Right kidney (tissue), 1 donor: ENCODE measurements around the gene C17orf50.
A peak's percentile ranks its signal among the peaks of the same experiment; 100 is the strongest.
"Not testable (repeated sequence)": the region's sequence is repeated elsewhere in the genome, so short reads cannot be mapped to it uniquely, and the experiment has no call there.

Source experiments
- DNase-seq: peaks from one replicate; pipeline ENCODE4 v3.0.0-alpha.2; 2016

Gene C17orf50

DNA sequence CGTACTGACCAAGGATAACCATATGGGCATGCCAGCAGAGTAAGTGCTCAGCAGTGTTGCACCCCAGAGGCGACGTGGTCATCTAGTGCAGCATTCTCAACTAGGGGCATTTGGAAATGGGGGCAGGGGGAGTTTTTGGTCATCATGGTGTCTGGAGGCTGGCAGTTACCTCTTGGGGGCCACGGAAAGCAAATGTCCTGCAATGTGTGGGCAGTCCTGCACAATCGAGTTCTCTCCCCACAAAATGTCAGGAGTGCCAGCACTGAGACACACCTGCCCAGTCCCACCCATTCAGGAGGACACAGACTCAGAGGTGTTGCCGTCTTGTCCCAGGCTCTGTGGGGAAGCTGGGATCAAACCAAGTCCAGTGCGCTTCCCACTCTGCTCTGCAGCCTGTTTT, 26.3 kb upstream of the C17orf50 start:
- no peak for DNase-seq

DNA sequence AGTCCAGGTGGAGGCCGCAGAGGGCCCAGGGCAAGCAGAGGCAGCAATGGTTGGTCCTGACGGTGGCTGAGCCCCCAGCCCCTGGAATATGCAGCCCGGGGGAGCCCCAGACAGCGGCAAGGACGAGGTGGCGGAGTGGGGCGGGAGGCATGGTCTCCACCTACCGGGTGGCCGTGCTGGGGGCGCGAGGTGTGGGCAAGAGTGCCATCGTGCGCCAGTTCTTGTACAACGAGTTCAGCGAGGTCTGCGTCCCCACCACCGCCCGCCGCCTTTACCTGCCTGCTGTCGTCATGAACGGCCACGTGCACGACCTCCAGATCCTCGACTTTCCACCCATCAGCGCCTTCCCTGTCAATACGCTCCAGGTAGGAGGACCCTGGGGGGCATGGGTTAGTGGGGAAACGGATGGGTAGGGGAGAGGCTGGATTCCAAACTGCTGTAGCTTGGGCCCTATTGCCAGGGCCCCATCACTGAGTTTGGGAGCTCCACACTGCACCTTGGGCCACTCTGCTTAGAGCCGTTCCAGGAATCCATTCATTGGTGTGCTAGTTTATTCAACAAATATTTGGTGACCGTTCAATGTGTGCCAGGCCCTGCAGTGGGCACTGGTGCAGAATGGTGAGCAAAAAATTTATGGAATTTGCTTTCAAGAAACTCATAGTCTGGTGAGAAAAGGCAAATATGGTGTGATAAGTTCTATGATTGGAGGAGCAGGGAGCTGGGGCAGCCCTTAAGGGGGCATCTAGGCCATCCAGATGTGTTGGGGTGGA, 25.5 kb upstream of the C17orf50 start:
- DNase-seq, result no peak

DNA sequence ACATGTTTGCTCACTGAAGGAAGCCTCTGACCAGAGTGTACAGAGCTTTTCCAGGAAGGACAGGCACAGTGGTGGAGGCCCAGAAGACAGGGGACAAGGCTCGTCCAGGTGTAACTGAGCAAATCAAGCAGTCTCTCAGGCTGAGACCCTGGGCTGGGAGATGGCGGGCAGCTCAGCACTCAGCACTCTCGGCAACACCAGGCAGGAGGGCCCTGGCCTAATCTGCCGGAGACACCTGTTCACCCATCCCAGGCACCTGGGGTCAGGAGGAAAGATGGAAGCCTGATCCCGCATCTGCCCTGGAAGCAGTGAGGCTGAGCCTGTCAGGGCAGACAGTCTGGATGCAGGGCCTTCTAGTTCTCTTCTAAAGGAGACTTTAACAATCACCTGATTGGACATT, 24.5 kb upstream of the C17orf50 start:
- no peak for DNase-seq

DNA sequence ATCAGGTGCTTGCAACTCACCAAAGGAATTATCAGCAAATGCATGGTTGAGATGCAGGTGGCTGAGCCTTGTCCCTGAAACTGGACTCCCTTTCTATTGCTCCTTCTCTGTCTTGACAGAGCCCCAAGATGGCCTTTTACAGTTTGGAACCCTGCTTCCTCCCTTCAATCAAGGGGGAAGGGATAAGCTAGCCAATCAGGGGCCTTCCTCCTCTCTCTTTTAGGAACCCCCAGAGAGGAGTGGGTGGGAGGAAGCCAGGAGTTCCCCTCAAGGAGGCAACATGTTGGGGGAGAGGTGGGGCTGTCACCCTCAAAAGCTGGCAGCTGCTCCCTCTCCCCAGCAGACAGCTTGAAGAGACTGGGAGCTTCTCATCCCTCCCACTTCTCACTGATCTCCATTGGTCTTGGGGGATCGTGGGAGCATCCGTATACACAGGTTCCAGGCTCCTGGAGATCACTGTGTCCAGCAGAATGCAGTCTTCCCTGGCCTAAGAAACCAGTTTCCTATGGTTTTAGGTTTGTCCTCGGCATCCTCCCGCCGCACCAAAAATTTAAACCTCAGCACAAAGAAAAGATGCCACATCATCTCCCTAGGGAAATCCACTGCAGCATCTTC, 22.1 kb upstream of the C17orf50 start:
- DNase-seq, result no peak

DNA sequence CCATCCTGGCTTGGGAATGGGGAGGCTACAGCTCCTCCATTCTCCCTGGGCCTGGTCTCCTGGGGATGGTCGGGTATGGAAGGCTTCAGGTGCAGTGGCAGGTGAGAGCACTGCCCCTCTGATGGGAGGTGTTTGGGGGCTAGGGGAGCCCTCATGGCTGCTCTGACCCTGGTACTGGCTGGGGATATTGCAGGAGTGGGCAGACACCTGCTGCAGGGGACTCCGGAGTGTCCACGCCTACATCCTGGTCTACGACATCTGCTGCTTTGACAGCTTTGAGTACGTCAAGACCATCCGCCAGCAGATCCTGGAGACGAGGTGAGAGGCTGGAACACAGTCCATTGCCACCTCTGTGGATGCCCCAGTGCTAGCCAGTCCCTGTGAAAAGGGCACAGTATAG, 20.5 kb upstream of the C17orf50 start:
- no peak for DNase-seq

DNA sequence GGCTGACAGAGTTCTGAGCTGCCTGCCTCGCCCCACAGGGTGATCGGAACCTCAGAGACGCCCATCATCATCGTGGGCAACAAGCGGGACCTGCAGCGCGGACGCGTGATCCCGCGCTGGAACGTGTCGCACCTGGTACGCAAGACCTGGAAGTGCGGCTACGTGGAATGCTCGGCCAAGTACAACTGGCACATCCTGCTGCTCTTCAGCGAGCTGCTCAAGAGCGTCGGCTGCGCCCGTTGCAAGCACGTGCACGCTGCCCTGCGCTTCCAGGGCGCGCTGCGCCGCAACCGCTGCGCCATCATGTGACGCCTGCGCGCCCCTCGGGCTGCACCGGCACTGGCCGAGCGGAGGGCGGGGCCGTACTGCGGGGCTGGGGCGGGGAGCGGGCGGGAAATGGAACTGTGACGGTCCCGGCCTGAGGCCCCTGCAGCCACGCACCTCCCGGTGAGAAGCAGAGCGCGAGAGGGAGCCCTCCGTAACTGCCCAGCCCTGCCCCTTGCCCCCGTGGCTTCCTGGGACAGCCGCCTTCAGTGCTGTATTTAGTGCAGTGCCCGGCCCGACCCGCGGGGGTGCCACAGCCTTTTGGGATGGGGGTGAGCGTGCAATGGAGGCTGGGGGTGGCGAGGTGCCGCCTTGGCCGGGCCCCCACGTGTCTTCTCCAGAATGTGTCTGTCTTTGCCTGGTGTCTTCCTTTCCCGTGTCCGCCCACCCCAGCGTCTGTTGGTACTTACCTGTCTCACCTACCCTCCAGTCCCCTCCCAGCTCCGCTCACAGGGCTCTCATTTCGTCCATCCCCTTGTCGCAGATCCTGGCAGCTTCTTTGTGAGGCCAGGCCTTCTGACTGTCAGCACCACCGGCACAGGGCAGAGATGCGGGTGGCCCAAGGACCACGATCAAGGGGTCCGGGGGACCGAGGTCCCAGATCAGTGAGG, 19.4 kb upstream of the C17orf50 start:
- DNase-seq, result no peak

DNA sequence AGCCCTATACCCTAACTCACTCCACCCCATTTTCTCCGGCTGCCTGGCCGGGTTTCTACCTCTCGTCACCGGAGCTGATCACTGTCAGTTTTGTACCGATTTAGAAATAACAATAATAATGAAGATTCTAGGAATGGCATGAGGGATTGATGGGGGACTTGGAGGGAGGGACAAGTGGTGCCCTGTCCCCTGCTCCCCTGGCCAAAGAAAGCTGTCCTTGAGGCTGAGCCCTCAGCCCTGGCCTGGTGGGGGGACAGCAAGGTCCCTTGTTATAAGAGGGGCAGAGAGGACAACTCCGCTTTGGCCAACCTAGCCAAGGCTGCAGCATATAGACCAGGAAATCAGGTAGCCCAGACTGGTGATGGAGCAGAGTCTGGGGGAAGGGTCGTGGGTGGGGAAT, 18.2 kb upstream of the C17orf50 start:
- no peak for DNase-seq

DNA sequence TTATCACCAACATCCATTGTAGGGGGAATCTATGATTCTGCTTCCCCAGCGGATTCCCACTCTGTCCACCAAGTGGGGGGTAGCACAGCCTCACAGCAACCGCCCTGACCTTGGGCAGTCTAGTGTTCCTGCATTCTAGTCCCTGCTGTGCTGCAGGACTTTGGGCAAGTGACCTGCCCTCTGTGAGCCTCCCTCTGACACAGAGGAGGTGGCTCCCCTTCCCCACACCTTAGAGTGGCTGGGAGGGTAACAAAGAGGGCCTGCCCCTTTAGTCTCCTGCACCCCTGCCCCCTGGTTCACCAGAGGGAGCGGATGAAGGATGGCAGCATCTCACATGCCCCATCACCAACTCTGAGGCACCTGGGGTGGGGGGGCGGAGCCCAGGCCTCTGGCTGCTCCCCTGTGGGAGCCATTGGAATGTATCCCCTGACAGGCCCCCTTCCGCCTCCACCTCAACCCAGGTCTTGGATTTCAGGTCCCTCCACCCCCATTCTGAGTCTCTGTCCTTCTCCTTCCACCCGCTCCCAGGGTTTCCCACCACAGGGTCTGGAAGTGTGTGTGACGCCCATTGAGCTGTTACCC, 17.7 kb upstream of the C17orf50 start:
- no peak for DNase-seq

DNA sequence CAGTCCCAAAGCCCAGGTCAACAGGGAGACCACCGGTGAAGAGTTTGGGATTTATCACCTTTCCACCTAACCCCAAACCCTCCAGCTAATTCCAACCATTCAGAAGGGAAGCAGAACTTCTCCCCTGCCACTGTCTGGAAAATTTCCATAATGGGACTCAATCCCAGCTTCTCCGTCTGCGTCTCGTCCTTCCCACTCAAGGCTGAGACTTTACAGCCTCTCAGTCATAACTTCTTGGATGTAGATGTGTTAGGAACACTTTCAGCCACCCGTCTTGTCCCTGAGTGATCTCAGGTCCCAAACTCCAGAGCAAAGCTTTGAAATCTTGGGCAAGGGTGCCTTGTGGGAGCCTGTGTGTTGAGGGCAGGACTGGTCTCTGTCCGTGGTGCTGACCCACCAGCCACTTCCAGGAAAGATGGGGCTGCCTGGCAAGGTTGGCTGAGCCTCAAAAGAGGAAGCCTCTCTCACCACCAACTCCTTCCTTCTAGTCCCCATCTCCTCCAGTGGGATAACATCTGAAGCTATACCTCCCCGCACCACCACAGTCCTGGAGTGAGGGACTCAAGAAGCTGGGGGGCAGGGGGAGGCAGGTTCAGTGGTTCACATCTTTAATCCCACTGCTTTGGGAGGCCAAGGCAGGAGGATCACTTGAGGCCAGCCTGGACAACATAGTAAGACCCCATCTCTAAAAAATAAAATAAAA, 16.9 kb upstream of the C17orf50 start:
- DNase-seq, result no peak

DNA sequence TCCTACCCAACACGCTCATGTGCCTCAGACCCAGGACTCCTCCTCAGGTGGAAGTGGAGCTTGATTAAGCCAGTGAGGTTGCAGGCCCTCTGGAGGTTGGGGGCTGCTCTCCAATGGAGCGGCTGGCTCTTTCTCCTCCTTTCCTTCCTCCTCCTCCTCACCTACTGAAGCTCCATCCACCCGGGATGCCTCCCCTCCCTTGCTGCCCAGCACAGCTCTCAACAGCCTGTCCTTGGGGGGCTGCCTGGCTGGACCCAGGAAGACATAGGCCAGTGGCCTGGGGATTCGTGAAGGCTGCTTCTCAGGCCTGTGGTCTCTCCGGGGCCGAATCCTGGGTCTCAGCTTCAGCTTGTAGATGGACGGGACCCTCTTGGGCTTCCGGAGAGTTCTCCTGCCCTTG, 15.9 kb upstream of the C17orf50 start:
- DNase-seq, result no peak

DNA sequence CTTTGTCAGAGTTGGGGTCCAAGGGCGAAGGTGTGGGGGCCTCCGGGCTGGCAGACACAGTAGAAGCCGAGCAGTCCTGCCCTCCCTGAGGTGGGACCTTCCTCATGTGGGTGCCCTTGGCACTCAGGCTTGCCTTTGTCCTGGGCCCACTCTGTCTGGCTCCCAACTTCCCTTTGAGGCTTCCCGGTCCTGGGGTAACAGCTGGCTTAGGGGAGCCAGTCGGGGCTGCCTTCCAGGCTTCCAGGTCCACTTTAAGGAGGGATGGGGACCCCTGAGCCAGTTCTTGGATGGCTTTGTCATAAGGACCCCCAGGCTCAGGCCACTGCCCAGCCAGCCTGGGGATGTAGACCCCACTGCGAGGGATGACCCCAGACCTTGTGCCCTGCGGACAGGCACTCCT, 15.4 kb upstream of the C17orf50 start:
- no peak for DNase-seq

DNA sequence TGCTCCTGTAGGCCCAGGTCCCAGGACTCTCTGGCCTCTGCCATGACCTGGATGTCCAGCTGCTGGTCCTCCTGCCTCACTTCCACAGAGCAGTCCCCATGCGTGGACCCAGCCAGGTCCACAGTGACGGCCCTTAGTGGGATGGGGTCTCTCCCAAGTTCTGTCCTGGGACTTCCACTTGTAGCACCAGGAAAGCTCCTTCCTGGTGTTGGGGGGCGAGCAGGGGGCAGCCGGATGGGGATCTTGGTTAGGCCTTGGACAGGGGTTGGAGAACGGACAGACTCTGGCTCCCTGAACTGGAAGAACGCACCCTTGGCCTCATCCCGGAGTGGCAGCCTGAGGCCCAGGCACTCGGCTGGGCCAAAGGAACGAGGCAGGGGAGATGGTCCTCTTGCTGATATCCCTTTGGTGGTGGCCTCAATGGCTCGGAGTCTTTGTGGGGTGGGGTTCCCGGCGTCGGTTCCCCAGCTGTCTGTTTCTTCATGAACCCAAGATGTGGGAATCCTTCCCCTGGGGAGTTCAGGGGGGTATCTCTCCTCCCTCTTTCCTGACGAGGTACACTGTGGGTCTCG, 14.9 kb upstream of the C17orf50 start:
- no peak for DNase-seq

DNA sequence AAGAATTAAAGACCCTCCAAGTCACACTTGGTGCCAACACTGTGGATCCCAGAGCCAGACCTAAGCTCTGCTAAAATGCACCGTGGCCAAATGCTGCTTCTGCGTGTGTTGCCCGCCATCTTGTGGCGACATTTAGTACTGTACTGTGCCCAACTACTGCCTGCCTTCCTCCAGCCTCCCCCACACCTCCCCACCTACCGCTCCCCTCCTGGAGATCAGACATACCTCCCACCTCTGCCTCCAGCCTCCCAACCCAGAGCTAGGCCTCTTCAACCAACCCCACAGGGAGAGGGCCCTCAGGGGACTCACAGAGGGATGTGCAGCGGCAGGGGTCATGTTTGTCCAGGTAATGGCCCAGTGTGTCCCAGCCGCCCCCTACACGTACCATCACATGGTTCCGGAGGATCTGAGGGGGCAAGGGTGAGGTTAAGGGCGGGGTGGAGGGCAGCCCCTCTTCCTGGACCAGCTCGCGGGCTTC, 13.1 kb upstream of the C17orf50 start:
- DNase-seq, result peak; percentile 56

DNA sequence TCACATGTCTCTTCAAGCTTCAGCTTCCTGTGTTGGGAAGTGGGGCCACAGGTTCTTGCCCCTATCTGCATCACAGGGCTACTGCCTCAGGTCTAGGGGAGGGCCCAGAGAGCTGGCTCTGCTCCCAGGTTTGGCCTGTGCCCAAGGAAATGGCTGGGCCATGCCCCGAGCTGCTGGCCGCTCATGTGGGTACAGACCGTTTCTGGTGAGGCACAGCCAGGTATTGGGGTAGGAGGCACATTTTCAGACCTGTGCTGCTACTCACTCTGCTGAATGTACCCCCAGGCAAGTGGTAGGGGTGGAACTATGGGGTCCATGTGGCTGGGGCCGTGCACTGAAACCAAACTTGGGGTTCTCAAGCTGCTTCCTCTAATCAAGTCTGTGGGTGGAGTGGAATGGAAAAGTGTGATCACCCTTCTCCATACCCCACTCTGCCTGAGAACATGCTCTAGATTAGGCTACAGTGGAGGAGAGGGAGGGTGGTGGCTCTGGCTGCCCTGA, 12.3 kb upstream of the C17orf50 start:
- no peak for DNase-seq

DNA sequence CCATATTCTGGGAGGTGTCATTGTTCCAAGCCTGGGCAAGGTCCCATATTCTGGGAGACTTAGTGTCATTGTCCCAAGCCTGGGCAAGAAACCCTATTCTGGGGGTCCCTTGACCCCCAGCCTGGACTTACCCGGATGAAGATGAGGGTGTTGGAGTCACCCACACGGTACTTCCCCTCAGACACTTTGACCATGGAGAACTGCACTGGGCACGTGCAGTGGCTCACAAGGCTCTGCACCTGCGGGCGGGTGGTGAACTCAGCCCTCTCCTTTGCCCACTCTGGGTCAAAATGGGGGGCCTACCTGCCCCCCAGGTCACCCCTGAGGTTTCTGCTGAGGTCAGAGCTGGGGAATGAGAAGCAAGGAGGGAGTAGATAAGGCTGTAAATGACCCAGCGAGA, 11.7 kb upstream of the C17orf50 start:
- no peak for DNase-seq

DNA sequence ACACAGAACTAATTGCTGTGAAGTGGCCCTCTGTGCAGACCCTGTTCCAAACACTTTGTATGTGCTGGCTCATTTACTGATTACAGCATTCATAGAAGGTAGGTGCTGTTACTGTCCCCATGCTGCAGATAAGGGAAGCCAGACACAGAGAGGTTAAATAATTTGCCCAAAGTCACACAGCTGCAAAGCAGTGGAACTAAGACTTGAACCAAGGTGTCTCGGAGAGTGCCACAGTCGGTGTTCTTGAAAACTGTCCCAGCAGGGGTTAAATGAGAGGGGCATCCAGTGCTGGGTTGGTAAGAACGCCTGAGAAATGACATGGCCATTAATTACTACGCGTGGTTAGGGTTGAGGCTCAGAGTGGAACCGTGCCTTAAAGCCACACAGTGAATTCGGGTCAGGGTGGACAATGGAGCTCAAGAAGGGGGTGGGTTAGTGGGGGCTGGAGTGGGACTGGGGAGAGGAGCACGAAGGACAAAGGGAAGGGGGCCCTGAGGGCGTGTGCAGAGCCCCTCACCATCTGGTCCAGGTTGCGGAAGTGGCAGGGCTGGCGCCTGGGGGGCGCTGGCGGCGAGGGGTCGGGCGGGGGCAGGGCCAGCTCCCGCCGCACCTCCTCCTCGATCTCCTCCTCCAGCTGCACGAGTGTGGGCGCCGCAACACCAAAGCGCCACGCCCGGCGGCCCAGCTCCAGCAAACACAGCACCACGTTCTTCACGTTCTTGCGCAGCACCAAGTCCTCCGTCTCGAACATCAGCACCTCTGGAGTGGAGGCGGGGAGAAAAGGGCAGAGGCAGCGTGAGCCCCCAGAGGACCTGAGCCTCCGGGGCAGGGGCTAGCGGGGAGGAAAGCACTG, 10.9 kb upstream of the C17orf50 start:
- DNase-seq, result no peak

DNA sequence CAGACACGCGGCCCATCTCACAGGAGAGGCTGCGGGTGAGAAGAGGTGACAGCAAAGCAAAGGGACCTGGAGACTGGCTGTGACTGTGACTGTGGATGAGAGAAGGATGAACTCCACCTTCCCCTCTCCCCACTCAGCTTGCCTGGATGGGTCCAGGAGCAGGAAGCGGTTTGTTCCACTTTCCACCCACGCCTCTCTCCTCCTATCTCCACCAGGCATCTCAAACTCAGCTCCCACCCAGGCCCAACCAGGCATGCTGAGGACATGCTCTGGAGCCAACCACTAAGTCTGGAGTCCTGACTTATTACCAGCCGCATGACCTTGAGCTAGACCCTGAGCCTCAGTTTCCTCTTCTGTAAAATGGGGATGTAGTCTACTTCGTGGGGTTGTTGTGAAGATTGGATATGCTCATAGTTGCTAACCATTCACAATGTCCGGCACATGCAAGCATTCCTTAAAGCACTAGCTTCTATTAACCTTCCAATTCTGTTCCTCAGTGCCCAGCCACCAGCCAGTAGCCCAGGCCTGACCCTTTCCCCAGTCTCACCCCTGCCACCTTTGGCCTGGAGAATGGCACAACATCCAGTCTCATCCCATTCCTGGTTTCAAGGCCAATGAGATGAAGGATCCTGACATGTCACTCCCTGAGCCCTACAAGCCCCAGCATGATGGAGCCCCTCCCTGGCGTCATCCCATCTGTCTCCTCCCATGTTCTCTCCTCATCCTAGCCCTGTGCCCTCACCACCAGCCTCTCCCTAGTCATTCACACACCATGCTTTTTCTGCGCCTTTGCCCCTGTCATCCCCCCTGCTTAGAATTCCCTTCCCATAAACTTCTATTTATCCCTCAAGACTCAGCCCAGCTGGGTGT, 9.9 kb upstream of the C17orf50 start:
- DNase-seq, result no peak

DNA sequence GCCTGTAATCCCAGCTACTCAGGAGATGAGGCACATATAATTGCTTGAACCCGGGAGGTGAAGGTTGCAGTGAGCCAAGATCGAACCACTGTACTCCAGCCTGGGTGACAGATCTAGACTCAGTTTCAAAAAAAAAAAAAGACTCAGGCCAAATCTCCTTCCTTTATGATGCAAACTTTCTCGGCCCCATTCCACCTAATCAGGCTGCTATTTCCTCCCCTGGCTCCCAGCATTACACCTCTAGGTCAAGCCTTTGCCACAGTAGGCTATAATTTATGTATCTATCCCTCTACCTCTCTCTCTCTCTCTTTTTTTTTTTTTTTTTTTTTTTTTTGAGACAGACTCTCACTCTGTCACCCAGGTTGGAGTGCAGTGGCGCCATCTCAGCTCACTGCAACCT, 9.1 kb upstream of the C17orf50 start:
- not testable (repeated sequence) for DNase-seq

DNA sequence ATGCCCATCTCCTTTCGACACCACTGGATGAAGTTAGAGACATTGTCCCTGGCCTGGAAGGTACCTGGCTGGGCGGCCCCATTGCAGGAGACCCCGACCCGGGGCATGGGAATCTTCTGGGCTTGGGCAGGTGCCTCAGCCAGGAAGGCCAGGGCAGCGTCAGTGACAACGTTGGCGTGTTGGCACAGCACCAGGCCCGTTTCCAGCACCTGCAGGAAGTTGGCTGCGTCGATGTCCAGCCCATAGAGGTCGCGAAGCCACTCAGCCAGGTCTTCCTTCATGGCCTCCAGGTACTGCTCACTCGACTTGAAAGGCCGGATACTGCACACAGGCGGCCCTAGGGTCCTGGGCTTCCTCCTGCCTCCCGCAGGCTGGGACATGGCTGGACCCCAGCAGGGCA, 8.2 kb upstream of the C17orf50 start:
- DNase-seq, result no peak
